Uterus (tissue), 2 donors: ENCODE results near the gene SORL1.

ENCODE experiments used
- POLR2A ChIP-seq, 2 donors: fragments of 450-650 bp; IDR thresholded peaks; one replicate each; pipeline ENCODE4 v1.6.1; 2016; ENCODE audit warnings: antibody characterized with exemption in 2 of 2, mild to moderate bottlenecking in 1 of 2, moderate library complexity in 1 of 2
- TF ChIP-seq, protein P1 (sequence below), 4 experiments: fragments of 200-600 bp in 2 of 4; fragments of 450-650 bp in 2 of 4; sonication (generic) in 2 of 4; IDR thresholded peaks; one replicate each; pipeline ENCODE4 v1.5.1; 2016 to 2019; ENCODE audit warnings: antibody characterized with exemption in 4 of 4, mild to moderate bottlenecking in 2 of 4, moderate library complexity in 1 of 4

DNA sequence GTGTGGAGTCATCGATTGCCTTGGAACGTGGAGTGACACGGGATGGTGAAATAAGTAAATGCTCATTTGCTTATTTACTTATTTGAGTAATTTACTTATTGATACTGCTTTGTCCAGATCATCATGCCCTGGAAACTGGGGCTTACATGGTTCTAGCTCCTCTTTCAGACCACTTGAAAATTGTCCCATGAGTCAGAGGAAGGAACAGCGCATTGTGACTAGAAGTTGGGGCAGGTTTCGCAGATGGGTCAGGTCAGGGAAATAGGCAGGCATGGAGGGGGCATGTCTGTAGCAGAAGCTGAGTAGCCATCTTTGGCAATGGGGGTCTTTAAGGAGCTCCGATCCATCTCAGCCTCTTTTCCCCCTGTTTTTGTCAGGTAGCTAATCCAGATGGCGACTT lies 104.8 kb downstream of the SORL1 start:
- TF ChIP-seq, protein P1, sequence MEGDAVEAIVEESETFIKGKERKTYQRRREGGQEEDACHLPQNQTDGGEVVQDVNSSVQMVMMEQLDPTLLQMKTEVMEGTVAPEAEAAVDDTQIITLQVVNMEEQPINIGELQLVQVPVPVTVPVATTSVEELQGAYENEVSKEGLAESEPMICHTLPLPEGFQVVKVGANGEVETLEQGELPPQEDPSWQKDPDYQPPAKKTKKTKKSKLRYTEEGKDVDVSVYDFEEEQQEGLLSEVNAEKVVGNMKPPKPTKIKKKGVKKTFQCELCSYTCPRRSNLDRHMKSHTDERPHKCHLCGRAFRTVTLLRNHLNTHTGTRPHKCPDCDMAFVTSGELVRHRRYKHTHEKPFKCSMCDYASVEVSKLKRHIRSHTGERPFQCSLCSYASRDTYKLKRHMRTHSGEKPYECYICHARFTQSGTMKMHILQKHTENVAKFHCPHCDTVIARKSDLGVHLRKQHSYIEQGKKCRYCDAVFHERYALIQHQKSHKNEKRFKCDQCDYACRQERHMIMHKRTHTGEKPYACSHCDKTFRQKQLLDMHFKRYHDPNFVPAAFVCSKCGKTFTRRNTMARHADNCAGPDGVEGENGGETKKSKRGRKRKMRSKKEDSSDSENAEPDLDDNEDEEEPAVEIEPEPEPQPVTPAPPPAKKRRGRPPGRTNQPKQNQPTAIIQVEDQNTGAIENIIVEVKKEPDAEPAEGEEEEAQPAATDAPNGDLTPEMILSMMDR (IDR thresholded peaks at IDR 0.05): no peak
- no peak for TF ChIP-seq POLR2A (IDR thresholded peaks at IDR 0.05)
